HepG2 (cell line): Measurements from ENCODE around the gene IL15RA. TPM values are rescaled to one million over a fixed set of nuclear protein-coding genes. Genes with fewer than 3 reads are reported as not detected.

Experiments used
- ATAC-seq: fragments of 200-7000 bp; cut with Tn5 transposase; 3 replicates; pipeline ENCODE4 v1.9.1; 2020; ENCODE audit warnings: mild to moderate bottlenecking, moderate library complexity
- BruUV-seq: library from RNA; stranded (reverse); fragments of 400-500 nt; replicated peaks from 2 replicates; lab custom pipeline; 2021; lab: Mats Ljungman, UMichigan
- CTCF ChIA-PET: fragments of 300-600 bp; formaldehyde crosslinking; extraction: SDS; loops from one replicate; lab custom pipeline; 2021; ENCODE audit warnings: low total read pairs, inconsistent platforms, low intra/inter-chr PET ratio; lab: Yijun Ruan, JAX
- POLR2A ChIA-PET: fragments of 350-600 bp; sonication (Branson Sonifier 250); formaldehyde crosslinking; loops from one replicate; lab custom pipeline; 2020; ENCODE audit warnings: antibody characterized with exemption, inconsistent platforms; lab: Yijun Ruan, JAX
- DNase-seq: peaks from one replicate; pipeline ENCODE4 v3.0.0-alpha.2; 2015; ENCODE audit warnings: low spot score
- FAIRE-seq: peaks from 3 replicates; lab custom pipeline; 2011; peaks lifted over from hg19 to GRCh38; lab: Jason Lieb, UNC
- H2AFZ ChIP-seq: one replicate; pipeline ENCODE4 v1.6.1; 2011; ENCODE audit warnings: low read length, inconsistent platforms
- H3K27ac ChIP-seq: fragments of 300-600 bp; 3 replicates; pipeline ENCODE4 v1.8.0; 2011; ENCODE audit warnings: mixed run types, mild to moderate bottlenecking, mixed read lengths, low read length, inconsistent platforms; ENCODE audit not compliant: insufficient read depth; ENCODE audit errors: extremely low read length
- H3K27me3 ChIP-seq, 2 experiments: fragments of 200-600 bp in 1 of 2; 2 replicates in 1 of 2; 3 replicates in 1 of 2; pipeline versions ENCODE4 v1.6.0 to v1.8.0; 2011; ENCODE audit warnings: low read length in 2 of 2, mild to moderate bottlenecking in 2 of 2, moderate library complexity in 2 of 2, inconsistent platforms in 1 of 2; ENCODE audit not compliant: insufficient read depth in 2 of 2, control insufficient read depth in 1 of 2
- H3K36me3 ChIP-seq, 2 experiments: fragments of 200-600 bp in 1 of 2; replicated peaks in 1 of 2; 2 replicates in 1 of 2; 3 replicates in 1 of 2; pipeline versions ENCODE4 v1.5.1 to v1.8.0; 2011; ENCODE audit warnings: low read length in 2 of 2, inconsistent platforms in 1 of 2; ENCODE audit not compliant: insufficient read depth in 2 of 2, control insufficient read depth in 1 of 2
- H3K4me1 ChIP-seq: 2 replicates; pipeline ENCODE4 v1.5.1; 2012; ENCODE audit warnings: low read length, inconsistent platforms; ENCODE audit not compliant: insufficient read depth
- H3K4me2 ChIP-seq: 2 replicates; pipeline ENCODE4 v1.6.0; 2011; ENCODE audit warnings: low read depth, low read length, inconsistent platforms
- H3K4me3 ChIP-seq, 3 experiments: fragments of 200-600 bp in 1 of 3; sonication (generic), shearing (Covaris generic) in 1 of 3; replicated peaks in 1 of 3; 2 replicates each; pipeline ENCODE4 v1.5.1; 2011 to 2016; ENCODE audit warnings: low read length in 3 of 3, inconsistent platforms in 2 of 3, low read depth in 2 of 3, mild to moderate bottlenecking in 2 of 3, control low read depth in 1 of 3, mixed read lengths in 1 of 3; ENCODE audit not compliant: insufficient read depth in 1 of 3
- H3K79me2 ChIP-seq: one replicate; pipeline ENCODE4 v1.6.1; 2011; ENCODE audit warnings: low read length, inconsistent platforms; ENCODE audit not compliant: insufficient read depth
- H3K9ac ChIP-seq: 2 replicates; pipeline ENCODE4 v1.6.0; 2011; ENCODE audit warnings: mild to moderate bottlenecking, low read depth, low read length, inconsistent platforms; ENCODE audit not compliant: insufficient read depth
- H3K9me3 ChIP-seq: 2 replicates; pipeline ENCODE4 v1.5.1; 2012; ENCODE audit warnings: mild to moderate bottlenecking, low read length
- H4K20me1 ChIP-seq: 2 replicates; pipeline ENCODE4 v1.6.0; 2011; ENCODE audit warnings: inconsistent platforms, mild to moderate bottlenecking, low read length, moderate library complexity; ENCODE audit not compliant: insufficient read depth
- NR0B2 ChIP-seq: sonication (generic); formaldehyde crosslinking; IDR thresholded peaks from 2 replicates; pipeline ENCODE4 v1.4.0; 2020; ENCODE audit warnings: mild to moderate bottlenecking, missing genetic modification reagents
- SCMH1 ChIP-seq: sonication (generic); formaldehyde crosslinking; IDR thresholded peaks from 2 replicates; pipeline ENCODE4 v1.9.0; 2021; ENCODE audit warnings: missing genetic modification reagents, mild to moderate bottlenecking, borderline replicate concordance
- SKIL ChIP-seq: sonication (generic); formaldehyde crosslinking; IDR thresholded peaks from 2 replicates; pipeline ENCODE4 v1.8.0; 2022; ENCODE audit warnings: missing genetic modification reagents, mild to moderate bottlenecking, moderate library complexity, borderline replicate concordance
- SRSF1 ChIP-seq: fragments of 200-400 bp; formaldehyde crosslinking; optimal IDR thresholded peaks from 2 replicates; pipeline ENCODE3; 2017; ENCODE audit warnings: mild to moderate bottlenecking, low read depth, low read length, moderate library complexity
- TRIM22 ChIP-seq: fragments of 450-650 bp; IDR thresholded peaks from 2 replicates; pipeline ENCODE4 v1.6.1; 2017
- ZFYVE20 ChIP-seq: sonication (generic); formaldehyde crosslinking; IDR thresholded peaks from 2 replicates; pipeline ENCODE4 v1.8.0; 2023; ENCODE audit warnings: low read depth, mild to moderate bottlenecking, moderate library complexity, missing genetic modification reagents, borderline replicate concordance
- ZNF124 ChIP-seq: sonication (generic); formaldehyde crosslinking; IDR thresholded peaks from 2 replicates; pipeline ENCODE4 v1.4.0; 2020; ENCODE audit warnings: missing genetic modification reagents
- WGBS: methylation state at CpG from one replicate; pipeline ENCODE4 v1.1.6; 2017; ENCODE audit warnings: low lambda C conversion rate; 5-methylcytosine and 5-hydroxymethylcytosine counted together
- in situ Hi-C: cut with HindIII; loops from 2 replicates; pipeline ENCODE4 v1.10.0; 2017; ENCODE audit warnings: low pct_unique_long_range_greater_than_20kb; ENCODE audit not compliant: extremely low pct_ligation_motif_present
- intact Hi-C: fragments of 100-400 bp; cut with micrococcal nuclease; formaldehyde crosslinking; loops from one replicate; pipeline ENCODE4 v1.10.0; 2022; ENCODE audit not compliant: unreplicated experiment
- polyA plus RNA-seq, 8 experiments: library from polyadenylated mRNA; depleted of rRNA in 3 of 8; stranded (reverse) in 7 of 8; unstranded in 1 of 8; fragments of >200 nt; fragmentation: Illumina TruSeq in 4 of 8; extraction: Trizol in 4 of 8; gene quantifications; 2 replicates each; pipeline versions ENCODE4 v1.2.1 to v1.2.3, GENCODE V29; 2011 to 2016; ENCODE audit warnings: low read depth in 4 of 8, missing spikeins in 1 of 8, mixed read lengths in 1 of 8; ENCODE audit not compliant: insufficient read depth in 1 of 8
- total RNA-seq, 5 experiments: library from RNA; depleted of rRNA; stranded (reverse); fragments of >200 nt; fragmentation: Illumina TruSeq; extraction: Trizol; gene quantifications; 2 replicates each; pipeline ENCODE4 v1.2.3, GENCODE V29; 2016; ENCODE audit warnings: low read depth in 1 of 5

IL15RA gene
- total and polyA plus RNA-seq, 2 of the 13 experiments (the other 11 are each of a cell fraction or from before 2014, with no cell fraction given) = 0.53 to 0.77 TPM

DNA sequence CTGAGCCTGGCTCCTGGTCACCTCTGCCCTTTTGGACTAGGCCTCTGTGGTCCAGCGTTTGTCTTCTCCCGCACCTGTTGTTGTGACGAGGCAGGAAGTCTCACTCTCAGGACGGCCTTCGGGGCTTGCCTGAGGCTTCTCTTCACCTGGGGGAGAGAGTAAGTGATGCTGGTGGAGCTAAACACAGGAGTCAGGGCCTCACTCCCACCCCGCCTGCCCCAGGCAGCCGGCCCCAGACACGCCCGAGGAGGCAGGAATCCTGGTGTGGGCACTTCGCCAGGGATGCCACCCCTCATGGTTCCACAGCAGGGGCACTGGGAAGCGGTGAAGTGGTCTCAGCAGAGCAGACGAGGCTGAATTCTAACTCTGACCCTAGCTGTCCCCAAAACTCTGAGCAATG lies 42.5 kb upstream of the IL15RA start (continued):
- TF ChIP-seq ZFYVE20 (no peak), SCMH1 (CRISPR knock-in tag) (no peak)

DNA sequence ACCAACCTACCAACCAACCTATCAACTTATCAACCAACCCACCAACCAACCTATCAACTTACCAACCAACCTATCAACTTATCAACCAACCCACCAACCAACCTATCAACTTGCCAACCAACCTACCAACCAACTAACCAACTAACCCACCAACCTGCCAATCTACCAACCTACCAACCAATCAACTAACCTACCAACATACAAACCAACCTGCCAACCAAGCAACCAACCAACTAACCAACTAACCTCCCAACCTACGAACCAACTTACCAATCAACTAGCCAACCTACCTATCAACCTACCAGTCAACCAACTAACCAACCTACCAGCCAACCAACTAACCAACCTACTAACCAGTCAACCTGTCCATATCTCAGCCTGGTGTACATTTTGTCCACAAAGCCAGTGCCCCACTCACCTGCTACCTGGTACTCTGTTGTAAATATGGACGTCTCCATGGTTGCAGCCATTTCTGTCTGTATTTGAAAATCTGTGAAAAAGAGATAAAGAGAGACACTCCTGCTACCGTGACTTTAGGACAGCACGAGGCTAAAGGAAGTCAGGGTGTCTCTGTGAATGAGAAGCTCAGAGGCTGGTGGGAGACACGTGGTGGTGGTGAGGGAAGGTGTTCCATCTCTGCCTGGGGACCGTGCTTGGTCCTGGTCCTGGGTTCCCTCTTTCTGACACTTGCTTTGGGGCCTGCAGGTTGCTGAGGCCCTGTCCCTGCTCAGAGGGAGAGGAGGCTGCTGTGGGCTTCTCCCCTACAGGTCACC lies 41.9 kb upstream of the IL15RA start:
- Histone ChIP-seq H3K4me2 (no peak overlapping the region), H3K79me2 (no peaks in the 10 kb centered on the region), H4K20me1 (no peaks in the 10 kb centered on the region), H3K27me3 (peaks cover 0 to 37% of the 10 kb centered on the region in 2 experiments), H3K27ac (no peak overlapping the region), H3K4me3 (no peak overlapping the region), H3K36me3 (no peaks in the 10 kb centered on the region), H3K4me1 (no peaks in the 10 kb centered on the region), H2AFZ (no peak overlapping the region), H3K9me3 (no peaks in the 10 kb centered on the region), H3K9ac (no peak overlapping the region)
- 10% methylated on average over 6 of the region's 6 CpGs for WGBS
- FAIRE-seq = no peak
- intact Hi-C loops = no loop called here
- POLR2A ChIA-PET = no interaction called here
- ATAC-seq = no peak; the same call in 2 of the 3 replicates
- no TSS peak for BruUV-seq
- CTCF ChIA-PET = no interaction called here
- TF ChIP-seq TRIM22 (0 out of 2 replicates have a peak, but pooled peaks have one; percentile 55), SRSF1 (no peak)
- DNase-seq = no peak
- in situ Hi-C loops = no loop called here

DNA sequence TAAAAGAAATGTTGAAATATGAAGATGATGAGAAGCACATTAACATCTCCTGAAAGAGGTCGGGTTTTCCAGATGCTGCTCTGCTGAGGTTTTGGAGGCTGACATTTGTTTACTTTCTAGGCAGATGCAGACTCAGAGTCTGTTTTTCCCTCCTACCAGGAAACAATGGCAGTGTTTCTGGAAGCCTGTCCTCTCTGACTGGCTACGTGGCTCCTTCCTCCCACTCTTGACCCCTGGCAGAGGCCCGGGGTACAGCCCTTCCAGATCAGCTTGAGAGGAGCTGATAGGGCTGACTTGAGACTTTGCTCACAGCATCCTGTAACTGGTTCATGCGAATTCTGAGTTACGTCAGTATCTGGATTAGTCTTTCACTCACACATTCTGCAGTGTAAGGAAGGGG lies 41.1 kb upstream of the IL15RA start:
- Histone ChIP-seq H3K4me2 (no peak overlapping the region), H3K9me3 (no peaks in the 10 kb centered on the region), H3K27ac (no peak overlapping the region), H4K20me1 (no peaks in the 10 kb centered on the region), H3K79me2 (no peaks in the 10 kb centered on the region), H3K27me3 (peaks cover 0 to 42% of the 10 kb centered on the region in 2 experiments), H3K4me1 (no peaks in the 10 kb centered on the region), H2AFZ (no peak overlapping the region), H3K36me3 (no peaks in the 10 kb centered on the region), H3K9ac (no peak overlapping the region), H3K4me3 (no peak overlapping the region)
- intact Hi-C loops (no loop called here), in situ Hi-C loops (no loop called here)
- WGBS = 24% methylated on average over 4 of the region's 5 CpGs
- ChIA-PET POLR2A (no interaction called here), CTCF (no interaction called here)
- no TSS peak for BruUV-seq
- no peak for ATAC-seq
- FAIRE-seq = no peak
- DNase-seq = no peak
- no peak for TF ChIP-seq NR0B2 (CRISPR knock-in tag)
- TF ChIP-seq SKIL (CRISPR knock-in tag) = no peak
- no peak for TF ChIP-seq ZNF124
